Measurements from ENCODE around the gene LAMC3. TPM values are rescaled to one million over a fixed set of nuclear protein-coding genes. Genes with fewer than 3 reads are reported as not detected.

Gene LAMC3
- total RNA-seq, 1 experiment from 2014 or later = not detected

GRCh38 chr9:131043087-131043486 lies 34.1 kb downstream of the LAMC3 start:
- no peaks in the 10 kb centered on the region for H3K79me2 ChIP-seq (ENCODE audit: low read length)
- H4K20me1 ChIP-seq (ENCODE audit: insufficient read depth, low read depth, low read length) = no peaks in the 10 kb centered on the region
- H3K36me3 ChIP-seq (ENCODE audit: insufficient read depth, low read length) = no peaks in the 10 kb centered on the region
- peaks cover 14% of the 10 kb centered on the region for H3K4me1 ChIP-seq (ENCODE audit: low read length)
- DNase-seq = peak; percentile 76
- no peaks in the 10 kb centered on the region for H3K9me2 ChIP-seq (replicated peaks; ENCODE audit: insufficient read depth, low read length)
- peak overlapping the region; percentile 58 for H3K27ac ChIP-seq (ENCODE audit: low read length)
- H2AFZ ChIP-seq (ENCODE audit: low read length) = peak overlapping the region; percentile 66; the same call in 1 of the 2 replicates
- peak overlapping the region; percentile 59 for H3K4me2 ChIP-seq (ENCODE audit: low read depth, low read length, poor library complexity, severe bottlenecking)
- H3K9me3 ChIP-seq (ENCODE audit: low read length) = no peaks in the 10 kb centered on the region
- H3K4me3 ChIP-seq (ENCODE audit: low read length) = peak overlapping the region; percentile 23
- no peaks in the 10 kb centered on the region; the same call in 1 of the 2 replicates for H3K27me3 ChIP-seq (ENCODE audit: low read length)
- peak overlapping the region; percentile 48 for H3K9ac ChIP-seq (ENCODE audit: low read length)

GRCh38 chr9:131043646-131044045 lies 34.7 kb downstream of the LAMC3 start:
- Histone ChIP-seq H3K9ac (ENCODE audit: low read length) (peak overlapping the region; percentile 48), H3K36me3 (ENCODE audit: insufficient read depth, low read length) (no peaks in the 10 kb centered on the region), H4K20me1 (ENCODE audit: insufficient read depth, low read depth, low read length) (no peaks in the 10 kb centered on the region), H3K79me2 (ENCODE audit: low read length) (no peaks in the 10 kb centered on the region), H3K27me3 (ENCODE audit: low read length) (no peaks in the 10 kb centered on the region; the same call in 1 of the 2 replicates), H3K4me1 (ENCODE audit: low read length) (peaks cover 14% of the 10 kb centered on the region), H3K27ac (ENCODE audit: low read length) (peak overlapping the region; percentile 58), H3K9me3 (ENCODE audit: low read length) (no peaks in the 10 kb centered on the region), H3K4me3 (ENCODE audit: low read length) (peak overlapping the region; percentile 23), H2AFZ (ENCODE audit: low read length) (peak overlapping the region; percentile 66; the same call in 1 of the 2 replicates), H3K4me2 (ENCODE audit: low read depth, low read length, poor library complexity, severe bottlenecking) (peak overlapping the region; percentile 59), H3K9me2 (replicated peaks; ENCODE audit: insufficient read depth, low read length) (no peaks in the 10 kb centered on the region)
- DNase-seq = peak; percentile 68

- Histone ChIP-seq H4K20me1 (ENCODE audit: insufficient read depth, low read depth, low read length) (no peaks in the 10 kb centered on the region), H3K4me3 (ENCODE audit: low read length) (no peak overlapping the region), H3K79me2 (ENCODE audit: low read length) (no peaks in the 10 kb centered on the region), H3K9me3 (ENCODE audit: low read length) (no peaks in the 10 kb centered on the region), H3K27ac (ENCODE audit: low read length) (no peak overlapping the region), H3K27me3 (ENCODE audit: low read length) (no peaks in the 10 kb centered on the region; the same call in 1 of the 2 replicates), H2AFZ (ENCODE audit: low read length) (no peak overlapping the region), H3K4me2 (ENCODE audit: low read depth, low read length, poor library complexity, severe bottlenecking) (no peak overlapping the region), H3K9ac (ENCODE audit: low read length) (no peak overlapping the region), H3K4me1 (ENCODE audit: low read length) (peaks cover 14% of the 10 kb centered on the region), H3K36me3 (ENCODE audit: insufficient read depth, low read length) (no peaks in the 10 kb centered on the region), H3K9me2 (replicated peaks; ENCODE audit: insufficient read depth, low read length) (no peaks in the 10 kb centered on the region)
- DNase-seq = peak; percentile 66
Observed at GRCh38 chr9:131045300-131046092, 36.5 kb downstream of the LAMC3 start.

- Histone ChIP-seq H2AFZ (ENCODE audit: low read length) (no peak overlapping the region), H3K27ac (ENCODE audit: low read length) (no peak overlapping the region), H3K9me2 (replicated peaks; ENCODE audit: insufficient read depth, low read length) (no peaks in the 10 kb centered on the region), H3K4me2 (ENCODE audit: low read depth, low read length, poor library complexity, severe bottlenecking) (no peak overlapping the region), H3K4me1 (ENCODE audit: low read length) (peaks cover 14% of the 10 kb centered on the region), H4K20me1 (ENCODE audit: insufficient read depth, low read depth, low read length) (no peaks in the 10 kb centered on the region), H3K79me2 (ENCODE audit: low read length) (no peaks in the 10 kb centered on the region), H3K4me3 (ENCODE audit: low read length) (no peak overlapping the region), H3K27me3 (ENCODE audit: low read length) (no peaks in the 10 kb centered on the region; the same call in 1 of the 2 replicates), H3K9ac (ENCODE audit: low read length) (no peak overlapping the region), H3K9me3 (ENCODE audit: low read length) (no peaks in the 10 kb centered on the region), H3K36me3 (ENCODE audit: insufficient read depth, low read length) (no peaks in the 10 kb centered on the region)
- DNase-seq = no peak
Observed at GRCh38 chr9:131046093-131046380, 37.1 kb downstream of the LAMC3 start.

GRCh38 chr9:131046581-131047202 lies 37.7 kb downstream of the LAMC3 start:
- Histone ChIP-seq H2AFZ (ENCODE audit: low read length) (no peak overlapping the region), H3K9ac (ENCODE audit: low read length) (no peak overlapping the region), H3K9me2 (replicated peaks; ENCODE audit: insufficient read depth, low read length) (no peaks in the 10 kb centered on the region), H3K27me3 (ENCODE audit: low read length) (no peaks in the 10 kb centered on the region; the same call in 1 of the 2 replicates), H3K27ac (ENCODE audit: low read length) (no peak overlapping the region), H3K9me3 (ENCODE audit: low read length) (no peaks in the 10 kb centered on the region), H3K4me2 (ENCODE audit: low read depth, low read length, poor library complexity, severe bottlenecking) (no peak overlapping the region), H4K20me1 (ENCODE audit: insufficient read depth, low read depth, low read length) (no peaks in the 10 kb centered on the region), H3K36me3 (ENCODE audit: insufficient read depth, low read length) (no peaks in the 10 kb centered on the region), H3K4me1 (ENCODE audit: low read length) (peaks cover 14% of the 10 kb centered on the region), H3K79me2 (ENCODE audit: low read length) (no peaks in the 10 kb centered on the region), H3K4me3 (ENCODE audit: low read length) (no peak overlapping the region)
- peak; percentile 90 for DNase-seq

GRCh38 chr9:131048332-131048731 lies 39.4 kb downstream of the LAMC3 start:
- Histone ChIP-seq H3K4me3 (ENCODE audit: low read length) (no peak overlapping the region), H3K79me2 (ENCODE audit: low read length) (no peaks in the 10 kb centered on the region), H3K9me3 (ENCODE audit: low read length) (no peaks in the 10 kb centered on the region), H3K4me1 (ENCODE audit: low read length) (peaks cover 7% of the 10 kb centered on the region), H3K4me2 (ENCODE audit: low read depth, low read length, poor library complexity, severe bottlenecking) (no peak overlapping the region), H3K9me2 (replicated peaks; ENCODE audit: insufficient read depth, low read length) (no peaks in the 10 kb centered on the region), H4K20me1 (ENCODE audit: insufficient read depth, low read depth, low read length) (no peaks in the 10 kb centered on the region), H2AFZ (ENCODE audit: low read length) (no peak overlapping the region), H3K9ac (ENCODE audit: low read length) (no peak overlapping the region), H3K27me3 (ENCODE audit: low read length) (no peaks in the 10 kb centered on the region), H3K27ac (ENCODE audit: low read length) (no peak overlapping the region), H3K36me3 (ENCODE audit: insufficient read depth, low read length) (no peaks in the 10 kb centered on the region)
- no peak for DNase-seq

- Histone ChIP-seq H3K4me2 (ENCODE audit: low read depth, low read length, poor library complexity, severe bottlenecking) (no peak overlapping the region), H4K20me1 (ENCODE audit: insufficient read depth, low read depth, low read length) (no peaks in the 10 kb centered on the region), H3K27ac (ENCODE audit: low read length) (no peak overlapping the region), H3K4me3 (ENCODE audit: low read length) (no peak overlapping the region), H3K79me2 (ENCODE audit: low read length) (no peaks in the 10 kb centered on the region), H3K4me1 (ENCODE audit: low read length) (peaks cover 2% of the 10 kb centered on the region), H3K9me2 (replicated peaks; ENCODE audit: insufficient read depth, low read length) (no peaks in the 10 kb centered on the region), H2AFZ (ENCODE audit: low read length) (no peak overlapping the region), H3K9me3 (ENCODE audit: low read length) (no peaks in the 10 kb centered on the region), H3K9ac (ENCODE audit: low read length) (no peak overlapping the region), H3K27me3 (ENCODE audit: low read length) (no peaks in the 10 kb centered on the region), H3K36me3 (ENCODE audit: insufficient read depth, low read length) (no peaks in the 10 kb centered on the region)
- no peak for DNase-seq
Observed at GRCh38 chr9:131048820-131049219, 39.8 kb downstream of the LAMC3 start.

GRCh38 chr9:131049829-131050715 lies 41.1 kb downstream of the LAMC3 start:
- H3K79me2 ChIP-seq (ENCODE audit: low read length) = no peaks in the 10 kb centered on the region
- no peak overlapping the region for H3K27ac ChIP-seq (ENCODE audit: low read length)
- no peak overlapping the region for H3K4me3 ChIP-seq (ENCODE audit: low read length)
- H3K27me3 ChIP-seq (ENCODE audit: low read length) = no peaks in the 10 kb centered on the region
- no peaks in the 10 kb centered on the region for H3K36me3 ChIP-seq (ENCODE audit: insufficient read depth, low read length)
- H3K9me2 ChIP-seq (replicated peaks; ENCODE audit: insufficient read depth, low read length) = no peaks in the 10 kb centered on the region
- DNase-seq = no peak
- H4K20me1 ChIP-seq (ENCODE audit: insufficient read depth, low read depth, low read length) = no peaks in the 10 kb centered on the region
- no peak overlapping the region for H3K9ac ChIP-seq (ENCODE audit: low read length)
- no peaks in the 10 kb centered on the region for H3K4me1 ChIP-seq (ENCODE audit: low read length)
- no peak overlapping the region for H2AFZ ChIP-seq (ENCODE audit: low read length)
- H3K4me2 ChIP-seq (ENCODE audit: low read depth, low read length, poor library complexity, severe bottlenecking) = no peak overlapping the region
- H3K9me3 ChIP-seq (ENCODE audit: low read length) = no peaks in the 10 kb centered on the region

Measured in Karpas-422 (cell line).